Caco-2 (cell line): ENCODE data around the gene MSMB. TPM values are rescaled to one million over a fixed set of nuclear protein-coding genes. Genes with fewer than 3 reads are reported as not detected.

Experiments used
- BruUV-seq: library from RNA; stranded (reverse); fragments of 400-500 nt; replicated peaks from 2 replicates; lab custom pipeline; 2021; lab: Mats Ljungman, UMichigan
- CTCF ChIA-PET: fragments of 300-600 bp; sonication (Branson Sonifier 250); formaldehyde crosslinking; loops from one replicate; lab custom pipeline; 2022; ENCODE audit warnings: antibody characterized with exemption; lab: Charles Lee
- POLR2A ChIA-PET: fragments of 300-600 bp; sonication (Branson Sonifier 250); formaldehyde crosslinking; loops from one replicate; lab custom pipeline; 2022; ENCODE audit warnings: antibody characterized with exemption; lab: Charles Lee
- DNase-seq, 2 experiments: peaks; one replicate each; pipeline versions ENCODE4 v3.0.0 to v3.0.0-alpha.2; 2020 to 2022
- H3K27me3 ChIP-seq: replicated peaks from 2 replicates; pipeline ENCODE4 v1.6.0; 2011; ENCODE audit warnings: low read length; ENCODE audit not compliant: control insufficient read depth, insufficient read depth
- H3K36me3 ChIP-seq: 2 replicates; pipeline ENCODE4 v1.5.1; 2011; ENCODE audit warnings: low read length; ENCODE audit not compliant: control insufficient read depth, insufficient read depth
- H3K4me1 ChIP-seq: fragments of 250-450 bp; sonication (Bioruptor Pico); 2 replicates; pipeline ENCODE4 v1.5.1; 2020; ENCODE audit warnings: mild to moderate bottlenecking
- H3K4me3 ChIP-seq: 2 replicates; pipeline ENCODE4 v1.5.1; 2011; ENCODE audit warnings: low read depth, mild to moderate bottlenecking, control low read depth, low read length
- H3K9me3 ChIP-seq: fragments of 250-450 bp; sonication (Bioruptor Pico); 2 replicates; pipeline ENCODE4 v1.5.1; 2020; ENCODE audit warnings: mild to moderate bottlenecking, moderate library complexity
- H3K27ac Mint-ChIP-seq: one replicate; pipeline ENCODE4 v1.8.0; 2022; ENCODE audit warnings: mixed read lengths; ENCODE audit not compliant: unreplicated experiment
- H3K27me3 Mint-ChIP-seq: one replicate; pipeline ENCODE4 v1.8.0; 2022; ENCODE audit warnings: mixed read lengths; ENCODE audit not compliant: insufficient read depth, unreplicated experiment
- H3K36me3 Mint-ChIP-seq: one replicate; pipeline ENCODE4 v1.8.0; 2022; ENCODE audit warnings: mild to moderate bottlenecking, mixed read lengths; ENCODE audit not compliant: insufficient read depth, unreplicated experiment
- H3K4me1 Mint-ChIP-seq: one replicate; pipeline ENCODE4 v1.8.0; 2022; ENCODE audit warnings: low read depth, mixed read lengths; ENCODE audit not compliant: unreplicated experiment
- H3K4me3 Mint-ChIP-seq: one replicate; pipeline ENCODE4 v1.8.0; 2022; ENCODE audit warnings: mild to moderate bottlenecking, moderate library complexity, mixed read lengths; ENCODE audit not compliant: unreplicated experiment
- H3K9me3 Mint-ChIP-seq: one replicate; pipeline ENCODE4 v1.8.0; 2022; ENCODE audit warnings: mixed read lengths; ENCODE audit not compliant: unreplicated experiment
- CTCF ChIP-seq, 2 experiments: fragments of 200-600 bp in 1 of 2; IDR thresholded peaks; 1 replicate in 1 of 2; 2 replicates in 1 of 2; pipeline versions ENCODE4 v1.5.1 to v1.8.0; 2011 to 2022; ENCODE audit warnings: antibody characterized with exemption in 1 of 2, control low read depth in 1 of 2, inconsistent platforms in 1 of 2, low read depth in 1 of 2, low read length in 1 of 2, mild to moderate bottlenecking in 1 of 2, moderate library complexity in 1 of 2; ENCODE audit not compliant: insufficient read depth in 1 of 2, severe bottlenecking in 1 of 2, unreplicated experiment in 1 of 2
- intact Hi-C: fragments of 100-400 bp; cut with micrococcal nuclease; formaldehyde crosslinking; loops from one replicate; pipeline ENCODE4 v1.10.0; 2022; ENCODE audit not compliant: unreplicated experiment
- total RNA-seq: library from RNA; stranded (reverse); gene quantifications from 2 replicates; pipeline ENCODE4 v1.2.3, GENCODE V29; 2022

Gene MSMB
- total RNA-seq, 1 experiment from 2014 or later = 0.84 TPM

GRCh38 chr10:46068905-46069304 is 22.8 kb upstream of the MSMB start:
- Histone ChIP-seq H3K9me3 (no peaks in the 10 kb centered on the region), H3K36me3 (no peaks in the 10 kb centered on the region), H3K27me3 (no peaks in the 10 kb centered on the region), H3K4me1 (no peaks in the 10 kb centered on the region), H3K4me3 (no peak overlapping the region)
- ChIA-PET POLR2A (no interaction called here), CTCF (interaction anchor here (1.0 to 1.8 kb wide), 2 partner anchors 16 to 37 kb away, joined by 3 to 5 read pairs; no protein-coding TSS in a partner anchor)
- TF ChIP-seq CTCF (IDR thresholded peaks at IDR 0.05; ENCODE audit: insufficient read depth in 1 of 2, low read depth in 1 of 2, low read length in 1 of 2, severe bottlenecking in 1 of 2, unreplicated experiment in 1 of 2) = no peak
- peak overlapping the region; percentile 62 for H3K27ac Mint-ChIP-seq
- no peak overlapping the region for H3K4me3 Mint-ChIP-seq
- H3K4me1 Mint-ChIP-seq = peaks cover 6% of the 10 kb centered on the region
- BruUV-seq = no TSS peak
- no peaks in the 10 kb centered on the region for H3K36me3 Mint-ChIP-seq
- H3K27me3 Mint-ChIP-seq = no peaks in the 10 kb centered on the region
- no peak for DNase-seq
- intact Hi-C loops = no loop called here
- peaks cover 8% of the 10 kb centered on the region for H3K9me3 Mint-ChIP-seq

- Mint-ChIP-seq H3K27ac (no peak overlapping the region), H3K27me3 (no peaks in the 10 kb centered on the region), H3K4me1 (peaks cover 6% of the 10 kb centered on the region), H3K9me3 (peaks cover 8% of the 10 kb centered on the region), H3K4me3 (no peak overlapping the region), H3K36me3 (no peaks in the 10 kb centered on the region)
- Histone ChIP-seq H3K4me1 (no peaks in the 10 kb centered on the region), H3K36me3 (no peaks in the 10 kb centered on the region), H3K9me3 (no peaks in the 10 kb centered on the region), H3K4me3 (no peak overlapping the region), H3K27me3 (no peaks in the 10 kb centered on the region)
- intact Hi-C loops = no loop called here
- DNase-seq = no peak
- ChIA-PET CTCF (no interaction called here), POLR2A (no interaction called here)
- TF ChIP-seq CTCF (IDR thresholded peaks at IDR 0.05; ENCODE audit: insufficient read depth in 1 of 2, low read depth in 1 of 2, low read length in 1 of 2, severe bottlenecking in 1 of 2, unreplicated experiment in 1 of 2) = no peak
- no TSS peak for BruUV-seq
Observed at GRCh38 chr10:46068117-46068516, 22.0 kb upstream of the MSMB start.

- Mint-ChIP-seq H3K27me3 (no peaks in the 10 kb centered on the region), H3K4me1 (peaks cover 6% of the 10 kb centered on the region), H3K27ac (no peak overlapping the region), H3K9me3 (peaks cover 6% of the 10 kb centered on the region), H3K4me3 (no peak overlapping the region), H3K36me3 (no peaks in the 10 kb centered on the region)
- Histone ChIP-seq H3K9me3 (no peaks in the 10 kb centered on the region), H3K4me3 (no peak overlapping the region), H3K36me3 (no peaks in the 10 kb centered on the region), H3K4me1 (no peaks in the 10 kb centered on the region), H3K27me3 (no peaks in the 10 kb centered on the region)
- no peak for DNase-seq
- TF ChIP-seq CTCF (IDR thresholded peaks at IDR 0.05; ENCODE audit: insufficient read depth in 1 of 2, low read depth in 1 of 2, low read length in 1 of 2, severe bottlenecking in 1 of 2, unreplicated experiment in 1 of 2) = no peak
- ChIA-PET POLR2A (no interaction called here), CTCF (no interaction called here)
- intact Hi-C loops = no loop called here
- BruUV-seq = no TSS peak
Observed at GRCh38 chr10:46064269-46064817, 18.3 kb upstream of the MSMB start.
